ENCODE measurements around the gene MYB.

DNA sequence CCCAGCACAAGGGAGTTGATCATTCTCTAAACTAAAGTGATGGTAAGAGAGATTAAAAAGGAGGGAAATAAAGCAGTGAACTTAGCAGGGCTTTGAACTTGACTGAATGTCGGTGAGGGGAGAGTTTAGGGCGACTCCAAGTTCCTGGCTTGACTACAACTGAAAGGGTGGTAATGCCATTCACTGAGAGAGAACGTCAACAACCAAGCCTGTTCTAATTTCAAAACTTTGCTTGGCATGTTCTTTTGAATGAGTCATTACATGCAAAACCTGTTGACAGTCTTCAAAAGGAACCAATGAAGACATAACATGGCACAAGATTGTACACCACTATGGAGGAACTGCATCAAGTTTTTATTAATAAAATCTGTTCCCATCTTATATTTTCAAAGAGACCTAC lies 10.3 kb upstream of the MYB start:
- TF ChIP-seq CTCF (IDR thresholded peaks at IDR 0.05; ENCODE audit: low read length) (no peak), EZH2 (optimal IDR thresholded peaks at IDR 0.05; ENCODE audit: low read depth, low read length) (no peak), EZH2phosphoT487 (IDR thresholded peaks at IDR 0.05; ENCODE audit: low read length) (no peak)
